ENCODE data around the gene HPN. TPM values are rescaled to one million over a fixed set of nuclear protein-coding genes. Genes with fewer than 3 reads are reported as not detected.

The HPN gene
- total and polyA plus RNA-seq, 2 of the 13 experiments (the other 11 are each of a cell fraction or from before 2014, with no cell fraction given): 46.7 to 261 TPM

GRCh38 chr19:35039881-35040825, 1.4 kb upstream of the HPN start (continued):
- TF ChIP-seq NR2F6 (IDR thresholded peaks at IDR 0.05) (peak; percentile 72), NR2F6 (CRISPR knock-in tag; IDR thresholded peaks at IDR 0.05) (peak; percentile 80), ARID3A (IDR thresholded peaks at IDR 0.05; ENCODE audit: low read depth, low read length) (no peak), AHDC1 (CRISPR knock-in tag; IDR thresholded peaks at IDR 0.05; ENCODE audit: borderline replicate concordance) (no peak), PLRG1 (conservative IDR thresholded peaks at IDR 0.05) (no peak), PATZ1 (CRISPR knock-in tag; IDR thresholded peaks at IDR 0.05) (peak; percentile 93), ZBTB49 (CRISPR knock-in tag; IDR thresholded peaks at IDR 0.05; ENCODE audit: borderline replicate concordance) (no peak), CREB1 (IDR thresholded peaks at IDR 0.05) (no peak), CREB1 (CRISPR knock-in tag; IDR thresholded peaks at IDR 0.05) (no peak; the same call in 1 of the 2 replicates), KAT2B (IDR thresholded peaks at IDR 0.05; ENCODE audit: borderline replicate concordance, low read depth, low read length) (no peak), ZSCAN5A (CRISPR knock-in tag; IDR thresholded peaks at IDR 0.05; ENCODE audit: borderline replicate concordance) (0 out of 2 replicates have a peak, but pooled peaks have one; percentile 13), HIC2 (CRISPR knock-in tag; IDR thresholded peaks at IDR 0.05; ENCODE audit: low read depth) (no peak), SIX4 (CRISPR knock-in tag; IDR thresholded peaks at IDR 0.05) (no peak)
